ENCODE measurements around the gene GNA14. TPM values are rescaled to one million over a fixed set of nuclear protein-coding genes. Genes with fewer than 3 reads are reported as not detected.

GNA14 gene
- total RNA-seq, 2 donors from 2014 or later = 0.62 to 8.0 TPM

DNA sequence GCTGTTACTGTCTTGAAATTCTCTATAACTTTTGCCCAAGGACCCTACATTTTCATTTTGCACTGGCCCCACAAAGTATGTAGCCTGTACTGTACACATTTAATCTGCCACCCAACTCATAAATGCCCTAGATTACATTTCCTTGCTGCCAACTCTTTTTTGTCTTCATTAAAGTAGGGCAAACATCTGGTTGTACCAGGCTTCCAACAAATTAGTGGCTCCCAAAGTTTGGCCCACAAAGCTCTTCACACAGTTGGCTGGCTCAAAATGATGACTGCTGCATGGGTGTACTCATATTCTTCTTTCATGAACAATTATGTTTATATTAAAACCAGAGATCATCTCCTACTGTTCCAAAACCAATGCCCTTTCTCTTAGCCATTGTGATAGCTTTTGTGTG, 45.3 kb downstream of the GNA14 start:
- Histone ChIP-seq H3K9ac (ENCODE audit: extremely low read depth, low read length, poor library complexity, severe bottlenecking) (no peak overlapping the region), H3K4me1 (ENCODE audit: control insufficient read depth, insufficient read depth, low read length) (no peaks in the 10 kb centered on the region), H3K27me3 (ENCODE audit: control insufficient read depth, insufficient read depth, low read length, poor library complexity, severe bottlenecking) (no peaks in the 10 kb centered on the region), H3K4me3 (ENCODE audit: low read length) (no peak overlapping the region), H3K36me3 (ENCODE audit: control insufficient read depth, insufficient read depth, low read length) (no peaks in the 10 kb centered on the region), H3K9me3 (ENCODE audit: control insufficient read depth, low read length) (no peaks in the 10 kb centered on the region), H3K27ac (ENCODE audit: low read depth, low read length) (no peak overlapping the region)
- Mint-ChIP-seq H3K27ac (no peak overlapping the region), H3K4me3 (no peak overlapping the region), H3K27me3 (ENCODE audit: insufficient read depth) (no peaks in the 10 kb centered on the region), H3K9me3 (no peaks in the 10 kb centered on the region), H3K36me3 (ENCODE audit: low read depth) (no peaks in the 10 kb centered on the region), H3K4me1 (peaks cover 18% of the 10 kb centered on the region)
- TF ChIP-seq CTCF (conservative IDR thresholded peaks at IDR 0.05) = no peak
- DNase-seq = no peak

- no peaks in the 10 kb centered on the region for H3K27me3 Mint-ChIP-seq (ENCODE audit: insufficient read depth)
- peaks cover 20% of the 10 kb centered on the region for H3K4me1 Mint-ChIP-seq
- no peak overlapping the region for H3K27ac Mint-ChIP-seq
- Histone ChIP-seq H3K36me3 (ENCODE audit: control insufficient read depth, insufficient read depth, low read length) (no peaks in the 10 kb centered on the region), H3K9ac (ENCODE audit: extremely low read depth, low read length, poor library complexity, severe bottlenecking) (no peak overlapping the region), H3K27me3 (ENCODE audit: control insufficient read depth, insufficient read depth, low read length, poor library complexity, severe bottlenecking) (no peaks in the 10 kb centered on the region), H3K27ac (ENCODE audit: low read depth, low read length) (no peak overlapping the region), H3K4me1 (ENCODE audit: control insufficient read depth, insufficient read depth, low read length) (no peaks in the 10 kb centered on the region), H3K9me3 (ENCODE audit: control insufficient read depth, low read length) (no peaks in the 10 kb centered on the region), H3K4me3 (ENCODE audit: low read length) (no peak overlapping the region)
- WGBS, 2 experiments (ENCODE audit: insufficient coverage in 1 of 2, insufficient read length in 1 of 2) = 91 to 97% methylated on average over 3 to 5 of the region's 5 CpGs
- TF ChIP-seq CTCF (conservative IDR thresholded peaks at IDR 0.05) = no peak
- no peak for DNase-seq
- no peaks in the 10 kb centered on the region for H3K36me3 Mint-ChIP-seq (ENCODE audit: low read depth)
- no peaks in the 10 kb centered on the region for H3K9me3 Mint-ChIP-seq
- H3K4me3 Mint-ChIP-seq = no peak overlapping the region
Observed at GRCh38 chr9:77601476-77602099, 46.5 kb downstream of the GNA14 start.

DNA sequence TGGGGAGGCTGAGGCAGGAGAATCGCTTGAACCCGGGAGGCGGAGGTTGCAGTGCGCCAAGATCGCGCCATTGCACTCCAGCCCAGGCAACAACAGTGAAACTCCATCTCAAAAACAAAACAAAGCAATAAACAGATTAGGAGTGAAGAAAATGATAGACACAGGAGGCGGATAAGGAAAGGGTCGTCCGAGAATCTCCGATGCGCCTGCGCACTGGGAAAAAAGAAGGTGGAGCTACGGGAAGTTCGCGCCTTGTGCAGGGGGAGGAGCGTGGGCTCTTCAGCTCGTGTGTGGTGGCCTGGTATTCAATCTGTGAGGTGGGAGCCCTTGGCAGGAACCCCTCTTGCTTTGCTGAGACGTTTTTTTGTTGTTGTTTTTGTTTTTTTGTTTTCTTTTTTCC, 47.3 kb downstream of the GNA14 start:
- Histone ChIP-seq H3K4me3 (ENCODE audit: low read length) (no peak overlapping the region), H3K4me1 (ENCODE audit: control insufficient read depth, insufficient read depth, low read length) (peaks cover 6% of the 10 kb centered on the region), H3K9me3 (ENCODE audit: control insufficient read depth, low read length) (no peaks in the 10 kb centered on the region), H3K36me3 (ENCODE audit: control insufficient read depth, insufficient read depth, low read length) (no peaks in the 10 kb centered on the region), H3K27me3 (ENCODE audit: control insufficient read depth, insufficient read depth, low read length, poor library complexity, severe bottlenecking) (no peaks in the 10 kb centered on the region), H3K9ac (ENCODE audit: extremely low read depth, low read length, poor library complexity, severe bottlenecking) (no peak overlapping the region), H3K27ac (ENCODE audit: low read depth, low read length) (no peak overlapping the region)
- Mint-ChIP-seq H3K4me1 (peaks cover 20% of the 10 kb centered on the region), H3K27me3 (ENCODE audit: insufficient read depth) (no peaks in the 10 kb centered on the region), H3K27ac (peak overlapping the region; percentile 79), H3K4me3 (no peak overlapping the region), H3K9me3 (no peaks in the 10 kb centered on the region), H3K36me3 (ENCODE audit: low read depth) (no peaks in the 10 kb centered on the region)
- TF ChIP-seq CTCF (conservative IDR thresholded peaks at IDR 0.05) = no peak
- 95 to 97% methylated on average over 6 to 17 of the region's 18 CpGs for WGBS, 2 experiments (ENCODE audit: insufficient coverage in 1 of 2, insufficient read length in 1 of 2)
- no peak for DNase-seq
